ENCODE results near the gene AMPD2.

Gene AMPD2

DNA sequence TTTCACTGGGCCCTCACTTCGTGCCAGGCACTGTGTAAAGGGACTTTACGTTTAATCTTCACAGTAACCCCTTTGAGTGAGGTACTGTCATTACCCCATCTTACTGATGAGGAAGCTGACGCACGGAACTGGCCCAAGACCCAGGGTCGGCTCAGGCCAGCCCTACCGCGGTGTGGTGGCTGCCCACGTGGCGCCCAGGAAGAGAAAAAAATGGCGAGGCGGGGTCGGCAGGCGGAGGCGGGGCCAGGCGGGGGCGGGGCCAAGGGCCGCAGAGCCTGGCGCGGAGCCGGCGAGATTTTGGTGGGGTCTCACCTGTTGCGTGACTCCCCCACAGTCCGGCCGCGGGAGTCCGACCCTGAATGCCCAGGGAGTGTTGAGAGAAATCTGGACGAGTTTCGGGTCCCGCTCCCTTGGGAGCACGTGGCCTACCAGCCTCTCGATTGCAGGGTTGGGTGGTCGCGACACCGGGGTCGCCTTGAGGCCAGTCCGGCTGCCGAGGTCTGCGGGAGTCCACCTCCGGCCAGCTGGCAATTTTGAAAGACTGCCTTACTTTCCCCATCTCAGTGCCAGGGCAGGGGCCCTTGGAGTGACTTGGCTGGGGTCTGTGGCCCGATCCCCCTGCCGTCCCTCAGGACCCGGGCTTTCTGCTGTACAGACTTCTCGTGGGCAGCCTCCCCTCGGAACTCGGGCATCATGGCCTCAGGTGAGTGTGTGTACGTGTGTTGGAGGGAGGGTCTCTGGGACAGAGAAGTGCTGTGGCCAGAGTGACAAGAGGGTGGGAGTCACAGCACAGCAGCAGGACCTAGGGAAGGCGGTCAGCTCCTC lies at the start of gene AMPD2, which contains the start of gene GNAT2:
AMPD2 (plus strand) TSS at position 262 of the 825 bp plus-strand sequence. CDS start 1,339 bp downstream, outside the sequence.
GNAT2 (minus strand) TSS at position 41 of the 825 bp plus-strand sequence. CDS start 6,746 bp downstream, outside the sequence.
- peak; percentile 75 for DNase-seq (ENCODE audit: low read depth)

- no peak for DNase-seq (ENCODE audit: low read depth)
Observed at GRCh38 chr1:109570414-109570813, 49.2 kb upstream of the AMPD2 start.

GRCh38 chr1:109573785-109574184 lies 45.9 kb upstream of the AMPD2 start:
- DNase-seq (ENCODE audit: low read depth) = no peak

DNA sequence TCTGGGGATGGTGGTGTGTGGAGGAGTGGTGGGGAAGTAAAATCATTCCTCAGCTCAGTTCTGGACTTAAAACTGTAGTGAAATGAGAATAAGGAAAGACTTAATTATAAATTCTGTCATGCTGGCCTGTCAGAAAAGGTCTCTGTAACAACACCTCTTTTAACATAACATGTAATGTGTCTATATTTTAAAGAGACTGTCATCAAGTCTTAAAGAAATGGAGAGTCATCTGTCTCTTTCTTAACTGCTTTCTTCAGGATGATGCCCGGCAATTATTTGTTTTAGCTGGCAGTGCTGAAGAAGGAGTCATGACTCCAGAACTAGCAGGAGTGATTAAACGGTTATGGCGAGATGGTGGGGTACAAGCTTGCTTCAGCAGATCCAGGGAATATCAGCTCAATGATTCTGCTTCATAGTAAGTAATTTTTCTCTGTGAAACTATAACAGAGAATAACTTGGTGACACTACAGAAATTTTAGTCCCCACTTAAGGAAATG lies 40.6 kb upstream of the AMPD2 start:
- no peak for DNase-seq (ENCODE audit: low read depth)

DNA sequence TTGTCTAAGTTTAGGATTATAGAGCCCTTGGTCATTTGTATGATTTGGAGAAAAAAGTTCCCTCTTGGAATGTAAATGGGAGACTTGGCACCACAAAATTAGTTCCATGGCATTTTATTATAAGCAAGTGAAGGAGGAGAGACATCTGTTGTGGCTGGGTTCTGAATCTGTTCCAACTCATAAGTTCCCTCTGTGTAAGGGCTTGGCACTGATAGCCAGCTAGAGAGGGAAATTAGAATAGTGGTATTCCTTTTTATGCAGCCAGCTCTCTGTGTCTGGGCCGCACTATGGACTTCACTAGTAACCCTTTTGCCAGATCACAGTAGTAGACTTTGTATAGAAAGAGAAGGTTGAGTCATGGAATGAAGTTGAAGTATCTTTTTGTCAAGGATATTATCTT lies 40.1 kb upstream of the AMPD2 start:
- DNase-seq (ENCODE audit: low read depth) = no peak

GRCh38 chr1:109582021-109582420 lies 37.6 kb upstream of the AMPD2 start:
- no peak for DNase-seq (ENCODE audit: low read depth)

DNA sequence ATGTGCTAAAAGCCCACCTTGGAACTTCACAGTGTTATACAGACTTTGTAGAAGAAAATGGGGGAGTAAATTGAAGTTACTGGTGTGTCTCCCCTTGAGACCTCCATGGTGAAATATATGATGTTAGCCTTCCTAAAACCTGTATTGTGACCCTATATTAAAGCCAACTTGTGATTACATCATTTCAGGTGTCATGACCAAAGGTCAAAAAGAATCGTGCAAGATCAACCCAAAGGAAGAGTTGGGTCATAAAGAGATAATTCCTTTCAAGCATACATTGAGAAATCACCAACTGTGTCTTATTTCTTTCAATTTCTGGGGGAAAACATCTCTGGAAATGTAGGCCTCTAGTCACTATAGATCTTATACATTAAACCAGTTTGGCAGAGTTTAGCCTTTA lies 34.9 kb upstream of the AMPD2 start:
- DNase-seq (ENCODE audit: low read depth) = no peak

- DNase-seq (ENCODE audit: low read depth) = no peak
Observed at GRCh38 chr1:109586055-109586454, 33.6 kb upstream of the AMPD2 start.

- no peak for DNase-seq (ENCODE audit: low read depth)
Observed at GRCh38 chr1:109589177-109589576, 30.5 kb upstream of the AMPD2 start.

DNA sequence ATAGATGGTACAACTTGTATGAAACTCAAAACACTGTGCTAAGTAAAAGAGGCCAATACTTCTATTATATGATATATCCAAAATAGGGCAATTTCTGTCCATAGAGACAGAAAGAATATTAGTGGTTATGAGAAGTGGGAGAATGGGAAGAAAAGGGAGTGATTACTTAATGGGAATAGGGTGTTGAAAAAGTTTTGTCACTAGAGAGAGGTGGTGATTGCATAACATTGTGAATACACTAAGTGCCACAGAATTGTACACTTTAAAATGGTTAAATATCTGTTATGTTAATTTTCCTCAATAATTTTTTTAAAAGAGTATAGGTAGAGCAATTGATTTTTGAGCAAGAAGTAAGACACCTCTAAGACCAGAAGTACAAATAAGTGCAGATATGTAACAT lies 30.0 kb upstream of the AMPD2 start:
- no peak for DNase-seq (ENCODE audit: low read depth)

DNA sequence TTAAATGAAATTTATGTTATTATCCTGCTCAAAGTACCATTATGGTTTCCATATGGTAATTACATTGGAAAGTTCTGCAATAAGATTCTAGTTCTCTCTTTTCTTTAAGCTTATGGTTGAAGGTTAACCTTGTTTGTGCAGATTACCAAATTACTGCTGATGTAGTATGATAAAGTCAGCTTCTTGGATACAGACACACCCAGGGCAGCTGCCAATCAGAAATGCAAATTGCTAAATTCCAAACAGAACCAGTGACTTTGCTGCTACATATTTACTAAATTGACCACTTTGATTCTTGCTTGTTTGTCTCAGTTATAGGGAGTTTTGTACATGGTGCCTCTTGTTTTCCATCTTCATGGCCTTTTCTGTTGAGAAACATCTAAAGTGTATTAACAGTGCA lies 26.7 kb upstream of the AMPD2 start:
- no peak for DNase-seq (ENCODE audit: low read depth)

DNA sequence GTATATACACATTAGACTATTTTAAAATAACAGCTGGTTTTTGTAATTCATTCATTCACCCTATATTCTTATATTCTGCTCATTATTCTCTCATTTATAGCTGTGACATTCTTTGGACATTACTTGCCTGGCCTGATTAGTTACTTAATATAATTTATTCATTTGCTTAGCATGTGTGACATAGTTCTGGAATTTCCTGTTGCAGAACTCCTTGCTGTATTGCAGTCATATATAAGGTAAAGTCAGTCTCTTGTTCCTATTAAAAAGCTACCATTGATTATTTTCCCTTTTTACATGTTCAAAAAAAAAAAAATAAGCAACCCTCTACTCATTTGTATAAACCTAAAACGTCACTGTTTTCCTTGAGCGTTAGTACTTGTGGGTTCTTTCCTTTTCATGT lies 24.1 kb upstream of the AMPD2 start:
- no peak for DNase-seq (ENCODE audit: low read depth)

DNA sequence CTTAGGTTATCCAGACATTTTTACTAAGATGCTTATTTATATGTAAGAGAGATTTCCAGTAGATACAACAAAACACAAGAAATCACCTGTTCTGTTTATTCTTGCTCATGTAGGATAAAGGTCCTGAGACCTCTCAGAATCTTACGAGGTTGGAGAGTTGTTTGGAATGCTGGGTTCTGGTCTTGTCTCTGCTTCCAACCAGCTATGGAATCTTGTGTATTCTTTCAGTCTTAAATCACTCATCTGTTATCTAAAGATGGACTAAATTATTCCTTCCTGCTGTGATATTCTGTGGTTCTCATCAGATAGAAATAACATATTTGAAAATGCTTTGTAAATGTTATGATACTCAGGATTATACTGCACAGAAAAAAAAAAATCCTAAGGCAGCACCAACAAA lies 21.5 kb upstream of the AMPD2 start:
- no peak for DNase-seq (ENCODE audit: low read depth)

DNA sequence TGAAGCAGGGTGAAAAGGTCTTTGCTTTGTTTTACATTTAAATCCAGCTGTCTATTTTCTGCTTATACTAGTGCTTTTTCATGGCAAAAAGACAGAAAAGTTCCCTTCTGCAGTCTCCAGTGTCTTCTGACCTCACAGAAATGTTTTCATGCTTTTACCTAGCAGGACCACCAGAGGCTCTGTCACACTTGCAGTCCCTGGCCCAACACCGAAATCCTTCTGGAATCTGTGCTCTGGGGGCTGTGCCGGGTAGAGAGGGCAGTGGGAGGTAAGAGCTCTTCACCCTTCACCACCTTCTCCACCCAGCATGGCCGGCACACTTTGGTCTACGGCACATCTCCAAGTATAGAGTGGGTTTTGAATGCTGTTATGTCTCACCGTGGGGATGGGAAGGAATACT lies 21.0 kb upstream of the AMPD2 start:
- no peak for DNase-seq (ENCODE audit: low read depth)

DNA sequence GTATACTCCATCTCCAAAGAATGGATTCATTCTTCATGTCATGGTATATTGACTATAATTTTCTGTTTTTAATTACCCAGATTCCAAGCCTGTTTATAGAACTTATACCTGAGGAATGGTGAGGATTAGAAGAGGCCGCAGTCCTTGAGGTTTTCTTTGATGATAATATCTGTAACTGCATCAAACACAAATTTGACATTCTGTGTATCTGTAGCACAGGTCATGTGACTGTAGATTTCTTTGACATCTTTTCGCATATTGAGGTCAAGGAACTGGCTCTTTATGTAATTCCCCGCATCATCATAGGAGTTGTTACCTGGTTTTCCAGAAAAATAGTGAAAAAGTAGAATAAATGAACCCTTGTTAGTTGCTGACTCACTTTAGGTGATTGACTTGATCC lies 16.4 kb upstream of the AMPD2 start:
- DNase-seq (ENCODE audit: low read depth) = no peak

DNA sequence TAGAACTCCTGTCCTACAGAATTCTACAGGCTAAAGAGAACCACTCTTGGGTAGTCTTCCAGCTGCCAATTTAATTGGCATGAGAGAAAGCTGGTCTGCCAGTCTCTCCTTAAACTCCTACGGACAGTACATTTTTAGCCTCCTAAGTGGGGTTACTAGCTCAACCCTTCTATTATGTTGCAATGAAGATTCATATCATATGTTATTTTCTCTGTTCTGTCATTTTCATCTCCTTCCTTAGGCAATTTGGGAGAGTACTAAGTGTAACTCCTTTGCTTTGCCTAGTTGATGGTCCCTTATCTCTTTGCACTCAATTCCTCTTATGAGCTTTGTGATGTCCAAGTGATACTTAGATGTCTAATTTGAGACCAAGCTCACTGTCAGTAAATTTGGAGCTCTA lies 14.3 kb upstream of the AMPD2 start:
- no peak for DNase-seq (ENCODE audit: low read depth)

DNA sequence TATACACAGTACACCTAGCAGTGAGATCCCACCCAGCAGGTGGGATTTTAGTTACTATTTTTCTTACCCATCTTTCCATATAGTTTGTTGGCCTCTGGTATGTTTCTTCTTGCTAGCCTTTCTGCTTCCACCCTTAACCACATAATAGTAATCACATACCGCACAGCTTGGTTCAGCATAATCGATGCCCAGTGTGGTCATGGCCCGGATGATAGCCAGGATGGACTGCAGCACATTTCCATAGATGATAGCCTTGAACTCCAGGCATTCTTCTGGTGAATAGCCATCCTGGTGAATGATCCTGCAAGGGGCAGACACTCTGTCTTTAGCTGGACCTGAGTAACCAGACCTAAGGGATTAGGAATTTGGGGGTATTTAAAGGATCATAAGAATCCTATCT lies 9.8 kb upstream of the AMPD2 start:
- no peak for DNase-seq (ENCODE audit: low read depth)

- DNase-seq (ENCODE audit: low read depth) = no peak
Observed at GRCh38 chr1:109610609-109611307, 8.9 kb upstream of the AMPD2 start.

DNA sequence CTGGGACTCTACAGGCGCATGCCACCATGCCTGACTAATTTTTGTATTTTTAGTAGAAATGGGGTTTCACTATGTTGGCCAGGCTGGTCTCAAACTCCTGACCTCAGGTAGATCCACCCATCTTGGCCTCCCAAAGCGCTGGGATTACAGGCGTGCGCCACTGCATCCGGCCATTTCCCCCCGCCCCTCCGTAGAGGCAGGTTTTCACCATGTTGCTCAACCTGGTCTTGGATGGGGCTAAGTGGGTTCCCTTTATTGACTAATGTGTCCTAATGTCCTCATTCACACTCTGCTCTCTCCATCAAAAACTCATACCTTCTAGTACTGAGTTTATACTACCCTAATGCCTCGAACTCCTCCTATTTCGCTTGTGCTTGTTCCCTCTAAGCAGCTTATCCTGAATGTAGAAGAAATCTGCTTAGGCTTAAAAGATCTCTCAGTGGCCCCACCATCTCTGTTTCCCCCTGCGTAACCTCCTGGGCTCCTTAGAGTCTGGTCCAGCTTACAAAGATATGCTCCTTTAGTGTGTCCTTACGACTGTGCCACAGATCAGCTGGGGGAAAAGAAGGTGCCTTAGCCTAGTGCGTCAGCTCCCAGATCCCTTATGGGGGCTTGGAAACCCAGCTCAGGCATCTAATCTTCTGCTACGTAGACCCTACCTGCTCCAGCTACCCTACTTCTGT lies 8.2 kb upstream of the AMPD2 start:
- DNase-seq (ENCODE audit: low read depth) = no peak

DNA sequence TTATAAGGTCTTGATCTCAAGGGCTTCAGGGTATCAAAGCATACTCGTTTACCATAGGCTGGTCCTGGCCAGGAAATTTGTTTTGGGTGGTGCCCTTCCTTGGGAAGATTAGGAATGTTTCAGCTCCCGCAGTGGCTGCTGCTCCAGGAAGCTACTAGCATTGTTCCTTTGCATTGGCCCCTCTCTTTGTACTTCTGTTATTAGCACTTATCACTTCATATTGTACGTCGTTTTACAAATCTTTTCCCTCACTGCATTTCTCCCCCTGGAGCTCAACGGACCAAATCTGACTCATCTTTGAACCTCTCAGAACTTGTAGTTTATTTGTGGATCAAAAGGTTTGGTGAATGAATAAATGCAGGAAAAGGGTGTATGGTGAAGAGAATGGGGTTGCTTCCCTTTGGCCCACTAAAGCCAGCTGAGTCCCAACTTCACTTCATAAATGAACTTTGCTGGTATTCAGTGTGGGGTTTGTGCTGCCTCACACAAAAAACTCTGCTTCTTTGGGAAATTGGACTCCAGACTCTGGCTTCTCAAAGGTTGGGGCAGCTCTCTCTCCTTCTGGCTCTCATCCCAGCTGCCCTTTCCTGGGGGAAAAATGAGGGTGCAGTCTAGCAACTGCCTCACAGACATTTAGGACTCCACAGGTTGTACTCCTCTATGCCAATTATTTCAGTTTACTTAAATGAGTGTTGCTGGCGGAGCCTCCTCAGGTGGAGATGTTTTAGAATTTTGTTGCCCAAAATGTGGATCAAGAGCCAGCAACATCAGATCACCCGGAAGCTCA lies 6.1 kb upstream of the AMPD2 start:
- DNase-seq (ENCODE audit: low read depth) = no peak

DNA sequence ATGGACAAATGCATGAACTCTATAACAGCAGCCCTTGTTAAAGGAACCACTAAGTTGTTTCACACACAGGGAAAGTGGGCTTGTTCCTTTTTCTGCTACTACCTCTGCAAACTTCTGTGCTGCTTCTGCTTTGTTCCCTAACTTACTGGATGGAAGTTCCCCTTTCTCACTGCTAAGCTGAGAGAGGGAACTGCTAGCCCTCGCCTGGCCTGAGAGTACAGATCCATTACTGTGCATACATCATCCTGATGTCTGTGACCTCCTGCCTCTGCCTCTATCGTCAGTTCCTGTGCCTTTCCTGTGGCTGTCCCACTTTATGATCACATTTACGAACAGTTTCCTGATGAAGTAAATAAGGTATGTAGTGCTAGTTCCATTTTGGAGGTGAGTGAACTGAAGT lies 3.8 kb upstream of the AMPD2 start:
- no peak for DNase-seq (ENCODE audit: low read depth)

GRCh38 chr1:109616391-109616790 lies 3.2 kb upstream of the AMPD2 start:
- DNase-seq (ENCODE audit: low read depth) = no peak
